T1000 (cell line): ENCODE data around the gene MBD2.
"Not testable (repeated sequence)": the region's sequence is repeated elsewhere in the genome, so short reads cannot be mapped to it uniquely, and the experiment has no call there.

Source experiments
- DNase-seq: peaks from one replicate; lab custom pipeline; 2025; ENCODE audit warnings: mixed read lengths; lab: John Stamatoyannopoulos, UW

The MBD2 gene

GRCh38 chr18:54224379-54225014, at the start of gene MBD2:
Gene MBD2, minus strand, starts transcription at chr18:54224669. Its CDS starts 110 bp downstream, at chr18:54224559.
- peak; percentile 84 for DNase-seq

DNA sequence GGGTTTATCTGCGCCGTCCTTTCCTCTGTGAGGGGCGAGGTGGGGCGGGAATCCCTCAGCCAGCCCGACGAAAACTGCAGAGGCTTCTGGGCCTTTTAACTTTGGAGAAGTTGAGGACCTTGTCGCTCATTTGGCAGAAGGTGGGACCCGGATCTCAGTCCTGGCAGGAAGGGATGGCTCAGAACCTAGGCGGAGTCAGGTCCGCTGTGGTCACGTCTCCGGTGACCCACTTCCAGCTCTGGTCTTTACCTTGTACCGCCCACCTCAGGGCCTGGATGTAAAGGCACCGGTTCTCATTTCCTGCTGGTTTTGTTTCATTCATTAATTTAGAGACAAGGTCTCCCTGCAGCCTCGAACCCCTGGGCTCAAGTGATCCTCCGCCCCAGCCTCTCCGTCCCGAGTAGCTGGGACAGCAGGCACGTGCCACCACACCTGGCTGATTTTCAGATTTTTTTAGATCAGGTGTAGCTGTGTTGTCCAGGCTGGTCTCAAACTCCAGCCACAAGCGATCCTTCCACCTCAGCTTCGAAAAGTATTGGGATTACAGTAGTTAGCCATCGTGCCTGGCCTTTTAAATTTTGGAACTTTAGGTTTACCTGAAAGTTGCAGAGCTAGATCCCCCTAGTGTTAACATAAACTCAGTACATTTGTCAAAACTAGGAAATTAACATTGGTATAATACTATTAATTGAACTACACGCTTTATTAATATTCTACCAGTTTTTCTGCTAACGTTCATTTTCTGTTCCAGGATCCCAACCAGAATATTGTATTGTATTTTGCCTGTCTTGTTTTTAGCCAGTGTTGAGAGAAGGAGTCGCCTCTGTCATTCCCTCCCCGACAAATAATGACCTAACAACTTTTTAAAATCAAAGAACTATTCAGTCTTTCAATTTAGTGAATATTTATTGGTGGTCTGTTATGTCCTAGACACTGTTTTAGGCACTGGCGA, 45.7 kb upstream of the MBD2 start:
- DNase-seq, result no peak

DNA sequence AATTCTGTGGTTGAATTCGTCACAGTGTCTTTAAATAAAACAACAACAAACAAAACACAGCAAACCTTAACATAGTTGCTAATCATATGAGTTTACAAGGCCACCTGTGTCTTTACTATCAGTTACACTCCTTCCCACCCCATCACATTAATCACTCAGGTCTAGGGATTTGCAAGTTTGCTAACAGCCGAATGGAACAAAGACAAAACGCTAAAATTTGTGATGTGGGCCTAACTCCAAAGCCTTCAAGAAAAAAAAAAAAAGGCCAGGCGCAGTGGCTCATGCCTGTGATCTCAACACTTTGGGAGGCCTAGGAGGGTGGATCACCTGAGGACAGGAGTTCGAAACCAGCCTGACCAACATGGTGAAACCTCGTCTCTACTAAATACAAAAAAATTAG, 44.3 kb upstream of the MBD2 start:
- no peak for DNase-seq

DNA sequence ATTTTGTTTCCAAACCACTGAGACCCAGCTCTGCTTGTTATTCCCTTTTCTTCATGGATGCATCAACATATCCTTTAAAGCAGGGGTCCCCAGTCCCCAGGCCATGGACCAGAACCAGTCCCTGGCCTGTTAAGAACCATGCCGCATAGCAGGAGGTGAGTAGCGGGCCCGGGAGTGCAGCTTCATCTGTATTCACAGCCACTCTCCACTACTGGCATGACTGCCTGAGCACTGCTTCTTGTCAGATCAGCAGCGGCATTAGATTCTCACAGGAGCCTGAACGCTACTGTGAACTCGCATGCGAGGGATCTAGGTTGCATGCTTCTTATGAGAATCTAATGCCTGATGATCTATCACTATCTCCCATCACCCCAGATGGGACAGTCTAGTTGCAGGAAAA, 43.2 kb upstream of the MBD2 start:
- no peak for DNase-seq

GRCh38 chr18:54263904-54264336, 39.5 kb upstream of the MBD2 start:
- no peak for DNase-seq

DNA sequence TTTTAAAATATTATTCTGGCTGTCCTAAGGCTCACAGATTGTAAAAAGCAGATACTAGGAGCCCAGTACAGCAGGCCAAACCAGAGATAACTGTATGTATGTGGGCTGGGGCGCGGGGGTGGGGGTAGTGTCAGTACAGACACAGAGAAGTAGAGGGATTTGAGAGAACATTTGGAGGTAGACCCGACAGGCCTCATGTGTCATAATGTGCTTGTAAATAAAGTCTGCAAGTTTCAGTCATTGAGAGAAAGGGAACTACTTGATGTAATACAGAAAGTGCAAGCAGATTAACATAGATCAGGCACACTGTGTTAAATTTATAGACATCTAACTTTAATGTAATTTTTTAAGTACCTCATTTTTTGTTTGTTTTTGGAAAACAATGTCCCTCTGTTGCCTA, 37.4 kb upstream of the MBD2 start:
- no peak for DNase-seq

GRCh38 chr18:54260396-54261072, 36.1 kb upstream of the MBD2 start:
- no peak for DNase-seq

GRCh38 chr18:54257818-54258217, 33.3 kb upstream of the MBD2 start:
- not testable (repeated sequence) for DNase-seq

DNA sequence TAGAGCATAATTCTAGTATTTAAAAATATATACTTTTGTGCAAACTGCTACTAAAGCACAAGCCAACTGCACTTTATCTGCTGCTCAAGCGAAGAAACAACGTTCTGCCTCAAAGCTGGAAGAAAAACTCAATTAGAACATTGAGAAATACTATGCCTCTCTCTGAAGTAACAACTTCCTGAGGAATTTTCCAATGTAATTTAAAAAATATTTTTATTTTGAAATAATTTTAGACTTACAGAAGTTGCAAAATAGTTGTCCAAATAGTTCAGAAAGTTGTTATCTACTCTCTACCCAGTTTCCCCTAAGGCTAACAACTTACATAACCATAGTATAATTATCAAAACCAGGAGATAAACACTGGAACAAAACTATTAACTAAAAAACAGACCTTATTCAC, 32.5 kb upstream of the MBD2 start:
- no peak for DNase-seq

- DNase-seq, result no peak
Observed at GRCh38 chr18:54255141-54255540, 30.7 kb upstream of the MBD2 start.

DNA sequence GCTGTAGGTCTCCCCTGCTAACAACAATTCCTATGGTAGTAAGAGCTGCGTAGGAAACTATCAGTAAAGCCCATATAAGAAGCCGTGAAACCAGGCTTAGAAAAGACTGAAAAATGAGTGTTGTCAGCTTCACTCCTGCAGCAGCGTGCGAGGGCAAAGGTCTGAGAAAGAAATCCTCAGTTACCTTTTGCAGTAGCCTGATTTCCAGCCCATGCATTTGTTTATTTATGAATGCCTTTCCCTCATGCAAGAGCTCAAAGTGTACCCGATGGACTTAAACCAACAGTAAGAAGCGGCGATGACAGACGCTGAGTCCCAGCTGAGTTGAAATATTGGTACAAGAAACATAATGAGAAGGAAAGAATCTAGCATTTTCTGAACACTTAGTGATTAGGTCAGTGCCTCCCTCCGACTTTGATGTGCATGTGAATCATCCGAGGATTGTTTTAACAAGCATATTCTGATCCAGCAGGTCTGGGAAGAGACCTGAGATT, 29.8 kb upstream of the MBD2 start:
- no peak for DNase-seq

- DNase-seq, result no peak
Observed at GRCh38 chr18:54251606-54252390, 27.3 kb upstream of the MBD2 start.

DNA sequence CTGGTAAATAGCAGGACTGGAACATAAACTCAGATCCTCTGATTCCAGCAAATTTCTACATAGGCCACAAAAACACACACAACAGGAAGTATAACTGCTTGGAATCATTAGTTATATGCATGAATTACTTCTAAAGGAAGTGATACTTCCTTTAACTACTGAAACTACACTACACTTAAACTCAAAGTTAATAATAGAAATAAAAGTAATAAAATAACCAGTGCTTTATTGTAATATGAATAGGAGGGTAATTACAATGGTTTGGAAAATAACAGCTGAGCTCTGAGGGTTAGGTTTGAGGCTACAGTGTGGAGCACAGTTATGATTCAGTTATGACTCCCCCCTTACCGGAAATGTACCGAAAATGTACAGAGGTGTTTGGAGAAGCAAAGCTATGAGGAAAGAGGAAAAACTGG, 26.4 kb upstream of the MBD2 start:
- DNase-seq, result no peak

- no peak for DNase-seq
Observed at GRCh38 chr18:54247511-54248175, 23.2 kb upstream of the MBD2 start.

- no peak for DNase-seq
Observed at GRCh38 chr18:54242327-54242726, 17.9 kb upstream of the MBD2 start.

DNA sequence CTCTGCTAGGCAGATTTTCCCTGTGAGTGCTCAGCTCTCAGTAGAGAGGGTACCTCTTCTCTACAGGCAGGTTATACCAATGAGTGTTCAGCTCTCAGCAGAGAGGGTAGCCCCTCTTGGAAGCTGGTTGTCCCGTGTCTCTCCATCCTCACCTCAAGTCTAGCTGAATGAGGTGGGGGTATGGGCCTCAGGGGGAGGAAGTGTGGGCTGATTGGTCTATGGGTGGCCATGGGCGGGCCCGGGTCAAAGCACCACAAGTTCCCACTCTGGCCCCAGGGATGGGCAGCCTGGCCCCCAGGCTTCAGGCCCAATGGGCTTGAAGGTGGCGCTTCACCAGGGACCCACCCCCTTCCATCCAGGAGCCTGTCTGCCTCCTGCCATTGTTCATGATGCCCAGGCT, 17.0 kb upstream of the MBD2 start:
- DNase-seq, result no peak

- DNase-seq, result no peak
Observed at GRCh38 chr18:54240629-54241107, 16.2 kb upstream of the MBD2 start.

DNA sequence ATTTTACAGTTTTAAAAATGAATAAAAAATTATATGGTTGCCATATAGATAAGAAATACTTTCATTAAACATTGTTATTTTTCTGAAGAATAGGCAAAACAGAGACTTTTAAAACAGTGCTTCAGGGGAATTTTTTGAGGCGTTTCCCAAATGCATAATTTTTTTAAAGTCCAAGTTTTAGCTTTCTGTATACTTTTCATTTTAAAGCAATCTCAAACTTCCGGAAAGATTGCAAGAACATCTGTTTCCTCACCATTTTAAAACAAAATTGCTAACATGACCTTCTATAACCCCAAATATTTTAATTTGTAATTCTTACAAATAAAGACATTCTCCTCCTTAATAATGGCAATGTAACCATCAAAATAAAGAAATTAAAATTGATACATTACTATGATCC, 15.1 kb upstream of the MBD2 start:
- DNase-seq, result no peak

DNA sequence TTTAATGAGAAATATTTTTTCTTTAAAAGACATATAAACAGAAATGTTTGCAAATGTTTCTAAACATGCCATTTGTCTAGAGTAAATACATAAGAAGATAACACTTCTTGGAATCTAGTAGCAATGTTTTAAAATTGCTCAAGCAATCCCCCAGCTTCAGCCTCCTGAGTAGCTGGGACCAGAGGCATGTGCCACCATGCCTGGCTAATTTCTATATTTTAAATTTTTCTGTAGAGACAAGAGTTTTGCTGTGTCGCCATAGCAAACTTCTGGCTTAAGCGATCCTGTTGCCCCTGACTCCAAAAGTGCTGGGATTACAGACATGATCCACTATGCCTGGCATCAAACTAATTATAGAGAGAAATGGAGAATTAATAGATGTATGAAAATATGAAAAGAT, 14.6 kb upstream of the MBD2 start:
- no peak for DNase-seq

DNA sequence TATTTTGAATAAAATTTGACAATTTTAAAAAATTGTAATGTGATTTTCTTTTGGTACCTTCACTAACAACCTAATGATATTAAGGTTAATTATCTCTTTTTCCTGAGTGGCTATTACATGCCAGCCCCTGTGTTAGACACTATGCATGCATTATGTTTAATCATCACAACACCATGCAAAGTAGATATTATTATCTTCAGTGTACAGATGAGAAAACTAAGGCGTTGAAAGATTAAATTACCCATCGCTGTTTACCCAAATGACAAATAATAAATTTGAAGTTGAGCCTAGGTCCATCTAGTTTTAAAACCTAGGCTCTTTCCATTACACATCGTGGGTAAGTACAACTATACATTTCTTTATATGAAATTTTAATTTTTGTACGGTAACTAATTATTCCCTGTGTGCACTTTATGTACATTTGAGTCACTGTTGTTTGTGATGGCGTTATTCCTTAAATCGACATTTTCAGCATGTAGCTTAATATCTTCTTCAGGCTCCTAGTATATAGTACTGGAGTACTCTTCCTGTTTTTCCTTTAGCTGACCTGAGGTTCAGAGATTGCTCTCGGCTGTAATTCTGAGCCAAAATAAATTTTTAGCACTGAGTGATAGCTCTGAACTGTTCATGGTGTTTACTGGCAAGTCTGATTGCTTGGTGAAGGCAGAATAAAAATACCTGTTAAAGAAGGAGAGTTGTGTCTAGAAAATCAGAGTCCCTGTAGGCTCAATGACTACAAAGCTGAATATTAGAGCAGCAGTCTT, 13.9 kb upstream of the MBD2 start:
- no peak for DNase-seq
